ENCODE results near the gene HASPIN. TPM values are rescaled to one million over a fixed set of nuclear protein-coding genes. Genes with fewer than 3 reads are reported as not detected.

HASPIN gene
- total RNA-seq, 4 donors from 2014 or later, result 1.4 to 5.4 (median 3.0) TPM

DNA sequence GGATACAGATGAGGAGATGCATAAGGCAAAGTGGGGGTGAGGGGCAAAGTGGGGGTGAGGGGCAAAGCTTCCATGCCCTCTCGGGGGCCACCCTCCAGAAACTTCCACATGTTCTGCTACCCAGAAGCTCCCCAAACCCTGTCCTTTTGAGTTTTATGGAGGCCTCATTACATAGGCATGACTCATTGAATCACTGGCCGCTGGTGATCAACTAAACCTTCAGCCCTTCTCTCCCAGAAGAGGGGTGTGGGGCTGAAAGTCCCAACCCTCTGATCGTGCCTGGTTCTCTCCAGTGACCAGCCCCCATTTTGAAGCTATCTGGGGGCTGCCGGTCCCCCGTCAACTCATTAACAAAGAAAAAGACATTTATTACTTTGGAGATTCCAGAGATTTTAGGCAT lies 49.8 kb downstream of the HASPIN start:
- H3K27ac ChIP-seq, result no peak overlapping the region
- H3K4me1 ChIP-seq, result no peaks in the 10 kb centered on the region
- WGBS, 2 donors, result 55 to 61% methylated on average over 5 of the region's 5 CpGs
- intact Hi-C loops (cut with DNase I), result no loop called here
- no peak overlapping the region for H3K4me3 ChIP-seq
- no peaks in the 10 kb centered on the region for H3K9me3 ChIP-seq
- DNase-seq, result no peak
- no peak for TF ChIP-seq POLR2A (IDR thresholded peaks at IDR 0.05)
- TF ChIP-seq, protein P1, sequence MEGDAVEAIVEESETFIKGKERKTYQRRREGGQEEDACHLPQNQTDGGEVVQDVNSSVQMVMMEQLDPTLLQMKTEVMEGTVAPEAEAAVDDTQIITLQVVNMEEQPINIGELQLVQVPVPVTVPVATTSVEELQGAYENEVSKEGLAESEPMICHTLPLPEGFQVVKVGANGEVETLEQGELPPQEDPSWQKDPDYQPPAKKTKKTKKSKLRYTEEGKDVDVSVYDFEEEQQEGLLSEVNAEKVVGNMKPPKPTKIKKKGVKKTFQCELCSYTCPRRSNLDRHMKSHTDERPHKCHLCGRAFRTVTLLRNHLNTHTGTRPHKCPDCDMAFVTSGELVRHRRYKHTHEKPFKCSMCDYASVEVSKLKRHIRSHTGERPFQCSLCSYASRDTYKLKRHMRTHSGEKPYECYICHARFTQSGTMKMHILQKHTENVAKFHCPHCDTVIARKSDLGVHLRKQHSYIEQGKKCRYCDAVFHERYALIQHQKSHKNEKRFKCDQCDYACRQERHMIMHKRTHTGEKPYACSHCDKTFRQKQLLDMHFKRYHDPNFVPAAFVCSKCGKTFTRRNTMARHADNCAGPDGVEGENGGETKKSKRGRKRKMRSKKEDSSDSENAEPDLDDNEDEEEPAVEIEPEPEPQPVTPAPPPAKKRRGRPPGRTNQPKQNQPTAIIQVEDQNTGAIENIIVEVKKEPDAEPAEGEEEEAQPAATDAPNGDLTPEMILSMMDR (IDR thresholded peaks at IDR 0.05), result no peak
- peaks cover 0 to 14% (median 0%) of the 10 kb centered on the region in 4 donors for H3K27me3 ChIP-seq
- H3K36me3 ChIP-seq, result no peaks in the 10 kb centered on the region

DNA sequence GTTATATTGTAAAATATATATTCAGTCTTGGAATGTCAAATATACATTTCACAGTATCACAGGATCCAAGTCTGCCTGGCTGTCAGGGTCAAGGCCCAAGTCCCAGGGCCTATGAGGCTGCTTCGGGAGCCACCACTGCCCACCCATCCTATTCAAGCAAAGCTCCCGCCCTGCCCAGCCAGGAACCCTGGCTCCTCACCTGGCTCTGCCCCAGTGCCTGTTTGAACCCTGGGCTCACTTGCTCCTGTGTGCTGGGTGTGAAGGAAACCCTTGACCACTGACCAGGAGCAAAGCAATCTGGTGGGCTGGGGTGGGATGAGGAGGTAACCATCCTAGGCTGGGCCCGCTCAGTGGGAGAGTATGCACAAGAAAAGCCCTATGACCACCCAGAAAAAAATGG lies 50.3 kb downstream of the HASPIN start:
- DNase-seq, result no peak
- Histone ChIP-seq H3K27ac (no peak overlapping the region), H3K27me3 (peaks cover 0 to 14% (median 0%) of the 10 kb centered on the region in 4 donors), H3K36me3 (no peaks in the 10 kb centered on the region), H3K9me3 (no peaks in the 10 kb centered on the region), H3K4me1 (no peaks in the 10 kb centered on the region), H3K4me3 (no peak overlapping the region)
- 83 to 87% methylated on average over 2 of the region's 3 CpGs for WGBS, 2 donors
- TF ChIP-seq, protein P1 (IDR thresholded peaks at IDR 0.05), result no peak
- TF ChIP-seq POLR2A (IDR thresholded peaks at IDR 0.05), result no peak
- intact Hi-C loops (cut with DNase I), result no loop called here

Other genes starting within 250 kb of the HASPIN start
- under 1 TPM in 3 of 4 donors, not detected in 1; 0.22 to 0.76 (median 0.23) TPM for gene ASPA, start 247.9 kb upstream of the HASPIN start, total RNA-seq
- 1 to 10 TPM in 1 of 4 donors, under 1 TPM in 2, not detected in 1; 0.76 to 1.8 (median 0.99) TPM for gene TRPV3, start 166.1 kb upstream of the HASPIN start, total RNA-seq
- gene TRPV1, start 114.5 kb upstream of the HASPIN start, total RNA-seq, result 1 to 10 TPM; 1.4 to 3.4 (median 1.8) TPM
- 10 to 100 TPM; 10.8 to 16.8 (median 14.3) TPM for gene SHPK, start 87.7 kb upstream of the HASPIN start, total RNA-seq
- gene CTNS, start 87.1 kb upstream of the HASPIN start, total RNA-seq, result 10 to 100 TPM in 2 of 4 donors, 1 to 10 TPM in 2; 5.9 to 14.3 (median 9.8) TPM
- gene TAX1BP3, start 55.3 kb upstream of the HASPIN start, total RNA-seq, result 100 to 1,000 TPM; 185 to 371 (median 293) TPM
- 10 to 100 TPM; 14.5 to 26.3 (median 19.0) TPM for gene EMC6, start 55.1 kb upstream of the HASPIN start, total RNA-seq
- gene P2RX5, start 27.7 kb upstream of the HASPIN start, total RNA-seq, result 1 to 10 TPM in 1 of 4 donors, under 1 TPM in 2, not detected in 1; 0.38 to 1.1 (median 0.97) TPM
- 10 to 100 TPM in 3 of 4 donors, 1 to 10 TPM in 1; 5.7 to 40.5 (median 26.9) TPM for gene ITGAE, start 77.3 kb downstream of the HASPIN start, total RNA-seq
- gene NCBP3, start 122.3 kb downstream of the HASPIN start, total RNA-seq, result 10 to 100 TPM; 12.1 to 26.1 (median 17.1) TPM
- 1 to 10 TPM; 3.3 to 9.5 (median 3.8) TPM for gene CAMKK1, start 169.2 kb downstream of the HASPIN start, total RNA-seq
- 10 to 100 TPM in 1 of 4 donors, 1 to 10 TPM in 3; 1.2 to 13.0 (median 2.1) TPM for gene P2RX1, start 192.6 kb downstream of the HASPIN start, total RNA-seq
- gene ATP2A3, start 240.5 kb downstream of the HASPIN start, total RNA-seq, result 1 to 10 TPM; 2.7 to 9.9 (median 5.3) TPM

Data from esophagus squamous epithelium (tissue), 5 donors.